ENCODE measurements around the gene CHMP2A.

GRCh38 chr19:58568453-58569130 lies 13.7 kb upstream of the CHMP2A start:
- no peak for TF ChIP-seq POLR2A (IDR thresholded peaks at IDR 0.05)
- TF ChIP-seq, protein P1, sequence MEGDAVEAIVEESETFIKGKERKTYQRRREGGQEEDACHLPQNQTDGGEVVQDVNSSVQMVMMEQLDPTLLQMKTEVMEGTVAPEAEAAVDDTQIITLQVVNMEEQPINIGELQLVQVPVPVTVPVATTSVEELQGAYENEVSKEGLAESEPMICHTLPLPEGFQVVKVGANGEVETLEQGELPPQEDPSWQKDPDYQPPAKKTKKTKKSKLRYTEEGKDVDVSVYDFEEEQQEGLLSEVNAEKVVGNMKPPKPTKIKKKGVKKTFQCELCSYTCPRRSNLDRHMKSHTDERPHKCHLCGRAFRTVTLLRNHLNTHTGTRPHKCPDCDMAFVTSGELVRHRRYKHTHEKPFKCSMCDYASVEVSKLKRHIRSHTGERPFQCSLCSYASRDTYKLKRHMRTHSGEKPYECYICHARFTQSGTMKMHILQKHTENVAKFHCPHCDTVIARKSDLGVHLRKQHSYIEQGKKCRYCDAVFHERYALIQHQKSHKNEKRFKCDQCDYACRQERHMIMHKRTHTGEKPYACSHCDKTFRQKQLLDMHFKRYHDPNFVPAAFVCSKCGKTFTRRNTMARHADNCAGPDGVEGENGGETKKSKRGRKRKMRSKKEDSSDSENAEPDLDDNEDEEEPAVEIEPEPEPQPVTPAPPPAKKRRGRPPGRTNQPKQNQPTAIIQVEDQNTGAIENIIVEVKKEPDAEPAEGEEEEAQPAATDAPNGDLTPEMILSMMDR (IDR thresholded peaks at IDR 0.05): no peak
- no peak for TF ChIP-seq POLR2AphosphoS5 (IDR thresholded peaks at IDR 0.05)

Data from breast epithelium (tissue), 3 donors.